C4-2B (cell line): Measurements from ENCODE around the gene KDM3B.

Experiments used
- CTCF ChIP-seq: fragments of 450-650 bp; conservative IDR thresholded peaks from 2 replicates; pipeline ENCODE4 v1.5.1; 2017; ENCODE audit warnings: mild to moderate bottlenecking
- ZFX ChIP-seq: fragments of 450-650 bp; IDR thresholded peaks from 2 replicates; pipeline ENCODE4 v1.6.1; 2017

GRCh38 chr5:138466125-138466899, 113.8 kb downstream of the KDM3B start:
- TF ChIP-seq CTCF, result no peak
- no peak for TF ChIP-seq ZFX
